ENCODE data around the gene TBL3.
"Not testable (repeated sequence)": the region's sequence is repeated elsewhere in the genome, so short reads cannot be mapped to it uniquely, and the experiment has no call there.

Gene TBL3

DNA sequence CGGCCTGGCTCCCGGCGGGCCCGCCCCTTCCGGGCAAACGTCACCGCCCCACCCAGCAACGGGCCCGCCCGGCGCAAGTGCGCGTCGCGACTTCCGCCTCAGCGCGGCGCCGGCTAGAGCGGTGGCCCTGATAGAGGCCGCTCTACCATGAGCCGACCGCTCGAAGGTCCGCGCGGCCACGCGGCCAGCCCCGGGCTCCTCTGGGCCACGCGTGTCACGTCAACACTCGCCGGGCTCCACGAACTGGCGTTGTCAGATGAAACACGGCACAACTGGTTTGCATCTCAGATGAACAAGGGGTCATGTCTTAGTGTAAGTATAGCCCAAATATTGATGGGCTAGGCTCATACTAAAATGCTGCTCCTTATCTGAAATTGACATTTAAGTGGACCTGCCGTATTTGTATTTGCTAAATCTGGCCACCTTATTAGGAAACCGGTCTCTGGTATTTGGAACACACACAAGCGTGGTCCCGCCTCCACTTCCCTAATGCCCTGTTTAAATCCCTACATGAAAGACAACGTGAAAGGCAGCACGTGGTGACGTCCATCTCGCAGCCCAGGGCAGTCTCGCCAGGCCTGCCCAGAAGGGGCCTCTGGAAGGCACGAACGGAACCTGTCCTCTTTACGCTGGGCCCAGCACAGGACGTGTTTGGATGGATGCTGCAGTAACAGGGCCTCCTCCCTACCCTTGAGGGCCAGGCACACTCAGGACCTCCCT is 38.1 kb downstream of the TBL3 start, which contains the start of gene ZNF598:
Gene ZNF598 (minus strand): TSS at position 31 of the 720 bp plus-strand sequence.
- FAIRE-seq (peak; percentile 80), DNase-seq (ENCODE audit: extremely low spot score, insufficient read length, low read depth) (peak; percentile 96)

DNA sequence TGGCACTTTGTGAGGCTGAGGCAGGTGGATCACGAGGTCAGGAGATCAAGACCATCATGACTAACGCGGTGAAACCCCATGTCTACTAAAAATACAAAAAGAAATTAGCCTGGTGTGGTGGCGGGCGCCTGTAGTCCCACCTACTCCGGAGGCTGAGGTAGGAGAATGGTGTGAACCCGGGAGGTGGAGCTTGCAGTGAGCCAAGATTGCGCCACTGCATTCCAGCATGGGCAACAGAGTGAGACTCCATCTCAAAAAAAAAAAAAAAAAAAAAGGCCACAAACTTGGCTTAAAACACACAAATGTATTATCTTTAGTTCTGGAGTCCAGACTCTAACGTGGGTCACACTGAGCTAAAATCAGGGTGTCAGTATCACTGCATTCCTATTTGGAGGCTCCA is 39.9 kb downstream of the TBL3 start:
- FAIRE-seq; DNase-seq (ENCODE audit: extremely low spot score, insufficient read length, low read depth): not testable (repeated sequence)

DNA sequence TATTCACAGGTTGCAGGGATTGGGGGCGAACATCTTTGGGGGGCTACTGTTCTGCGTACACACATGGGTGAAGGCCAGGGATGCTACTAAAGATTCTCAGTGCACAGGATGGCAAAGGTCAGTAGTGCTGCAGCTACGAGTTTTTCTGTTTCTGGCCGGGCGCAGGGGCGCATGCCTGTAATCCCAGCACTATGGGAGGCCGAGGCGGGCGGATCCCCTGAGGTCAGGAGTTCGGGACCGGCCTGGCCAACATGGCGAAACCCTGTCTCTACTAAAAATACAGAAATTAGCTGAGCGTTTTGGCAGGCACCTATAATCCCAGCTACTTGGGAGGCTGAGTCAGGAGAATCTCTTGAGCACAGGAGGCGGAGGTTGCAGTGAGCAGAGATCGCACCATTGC is 41.7 kb downstream of the TBL3 start:
- no peak for DNase-seq (ENCODE audit: extremely low spot score, insufficient read length, low read depth)
- FAIRE-seq: no peak

DNA sequence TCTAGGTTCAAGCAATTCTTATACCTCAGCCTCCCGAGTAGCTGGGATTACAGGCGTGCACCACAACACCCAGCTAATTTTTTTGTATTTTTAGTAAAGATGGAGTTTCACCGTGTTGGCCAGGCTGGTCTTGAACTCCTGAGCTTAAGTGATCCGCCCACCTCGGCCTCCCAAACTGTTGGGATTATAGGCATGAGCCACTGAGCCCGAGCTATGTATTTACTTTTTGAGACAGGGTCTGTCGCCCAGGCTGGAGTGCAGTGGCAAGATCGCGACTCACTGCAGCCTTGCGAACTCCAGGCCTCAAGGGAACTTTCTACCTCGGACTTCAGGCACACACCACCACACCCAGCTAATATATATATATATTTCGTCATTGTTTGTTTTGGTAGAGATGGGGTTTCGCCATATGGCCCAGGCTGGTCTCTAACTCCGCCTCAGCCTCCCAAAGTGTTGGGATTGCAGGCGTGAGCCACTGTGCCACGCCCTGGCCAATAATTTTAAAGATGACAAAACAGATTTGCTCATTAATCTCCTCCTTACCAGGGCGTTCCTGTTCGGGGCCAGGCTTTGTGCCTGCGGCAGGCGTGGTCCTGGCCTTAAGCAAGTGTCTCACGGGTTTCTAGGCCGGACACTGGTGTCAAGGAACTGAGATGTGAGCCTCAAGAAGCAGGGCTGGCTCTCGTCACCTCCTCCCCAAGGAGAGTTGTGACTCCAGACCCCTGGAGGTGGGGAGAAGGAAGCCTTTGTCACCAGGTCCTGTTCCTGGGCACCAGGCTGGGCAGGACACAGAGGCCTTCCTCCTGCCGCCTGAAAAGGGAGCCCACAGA is 43.5 kb downstream of the TBL3 start:
- DNase-seq (ENCODE audit: extremely low spot score, insufficient read length, low read depth) (no peak), FAIRE-seq (no peak)

DNA sequence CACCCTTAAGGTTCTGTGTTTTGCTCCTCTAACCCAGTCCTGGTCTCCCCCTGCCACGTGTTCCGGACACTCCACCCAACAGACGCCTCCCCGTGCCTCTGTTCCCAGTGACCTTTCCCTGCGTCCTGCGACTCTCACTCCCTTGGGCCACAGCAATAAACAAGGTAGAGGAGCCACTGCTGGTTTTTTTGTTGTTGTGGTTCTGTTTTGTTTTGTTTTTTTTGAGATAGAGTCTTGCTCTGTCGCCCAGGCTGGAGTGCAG is 44.0 kb downstream of the TBL3 start:
- FAIRE-seq (no peak), DNase-seq (ENCODE audit: extremely low spot score, insufficient read length, low read depth) (no peak)

DNA sequence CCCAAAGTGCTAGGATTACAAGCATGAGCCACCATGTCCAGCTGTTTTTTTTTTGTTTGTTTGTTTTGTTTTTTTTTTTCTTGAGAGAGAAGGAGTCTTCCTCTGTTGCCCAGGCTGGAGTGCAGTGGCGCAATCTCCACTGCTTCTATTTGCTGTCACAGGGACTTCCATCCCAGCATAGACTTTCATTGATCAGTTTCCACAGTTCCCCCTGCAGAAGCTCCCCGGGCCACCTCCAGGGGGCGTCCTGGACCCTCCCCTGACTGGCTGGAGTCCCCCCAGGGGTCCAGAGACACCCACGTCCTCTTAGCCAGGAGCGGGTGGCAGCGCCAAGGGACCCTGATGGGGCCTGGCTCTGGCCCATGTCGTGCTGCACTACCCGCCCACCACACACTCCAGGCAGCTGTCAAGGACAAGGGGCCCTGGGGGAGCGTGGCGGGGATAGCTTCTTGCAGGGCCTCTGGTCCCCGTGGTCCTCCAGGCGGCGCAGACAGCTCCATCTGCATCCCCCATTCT is 44.6 kb downstream of the TBL3 start:
- FAIRE-seq (no peak), DNase-seq (ENCODE audit: extremely low spot score, insufficient read length, low read depth) (no peak)

DNA sequence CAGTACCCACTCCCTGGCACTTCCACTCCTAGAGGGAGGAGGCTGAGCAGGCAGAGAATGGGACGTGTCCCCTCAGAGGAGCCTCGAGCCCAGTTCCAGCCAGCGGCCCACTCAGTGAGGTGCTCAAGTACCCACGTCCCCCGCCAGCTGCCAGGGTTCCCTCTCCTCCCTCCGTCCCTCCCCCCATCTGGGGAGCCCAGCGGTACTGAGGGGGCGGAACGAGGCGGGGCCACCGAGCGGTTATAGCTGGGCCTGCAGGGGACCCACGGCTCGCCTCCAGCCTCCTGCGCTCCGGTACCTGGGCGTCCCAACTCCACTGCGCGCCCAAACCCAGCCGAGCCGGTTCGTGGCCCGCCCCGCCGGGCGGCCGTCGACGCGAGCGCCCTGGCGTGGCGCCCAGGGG is 47.7 kb downstream of the TBL3 start, which contains the start of gene NPW:
Gene NPW (plus strand): TSS at position 268 of the 403 bp plus-strand sequence.
- FAIRE-seq: no peak
- DNase-seq (ENCODE audit: extremely low spot score, insufficient read length, low read depth): no peak

DNA sequence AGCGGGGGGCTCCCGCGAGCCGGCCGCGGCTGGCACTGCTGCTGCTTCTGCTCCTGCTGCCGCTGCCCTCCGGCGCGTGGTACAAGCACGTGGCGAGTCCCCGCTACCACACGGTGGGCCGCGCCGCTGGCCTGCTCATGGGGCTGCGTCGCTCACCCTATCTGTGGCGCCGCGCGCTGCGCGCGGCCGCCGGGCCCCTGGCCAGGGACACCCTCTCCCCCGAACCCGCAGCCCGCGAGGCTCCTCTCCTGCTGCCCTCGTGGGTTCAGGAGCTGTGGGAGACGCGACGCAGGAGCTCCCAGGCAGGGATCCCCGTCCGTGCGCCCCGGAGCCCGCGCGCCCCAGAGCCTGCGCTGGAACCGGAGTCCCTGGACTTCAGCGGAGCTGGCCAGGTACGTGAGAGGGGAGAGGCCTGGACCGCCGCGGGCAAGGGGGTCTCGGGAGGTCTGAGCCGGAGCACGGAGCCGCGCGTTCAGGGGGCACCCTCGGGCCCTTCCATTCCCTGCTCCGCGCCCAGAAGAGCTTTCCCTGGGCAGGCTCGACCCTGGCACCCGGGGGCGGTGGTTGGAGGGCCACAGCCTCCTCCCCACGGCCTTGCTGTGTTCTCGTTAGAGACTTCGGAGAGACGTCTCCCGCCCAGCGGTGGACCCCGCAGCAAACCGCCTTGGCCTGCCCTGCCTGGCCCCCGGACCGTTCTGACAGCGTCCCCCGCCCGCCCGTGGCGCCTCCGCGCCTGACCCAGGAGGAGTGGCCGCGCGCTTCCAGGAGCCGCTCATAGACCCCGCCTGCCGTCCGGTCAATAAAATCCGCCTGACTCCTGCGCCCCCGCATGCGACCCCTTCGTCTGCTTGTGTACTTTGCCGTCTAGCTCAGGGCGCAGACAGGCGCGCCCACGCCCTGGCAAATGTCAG is 48.3 kb downstream of the TBL3 start:
- FAIRE-seq: no peak
- no peak for DNase-seq (ENCODE audit: extremely low spot score, insufficient read length, low read depth)

DNA sequence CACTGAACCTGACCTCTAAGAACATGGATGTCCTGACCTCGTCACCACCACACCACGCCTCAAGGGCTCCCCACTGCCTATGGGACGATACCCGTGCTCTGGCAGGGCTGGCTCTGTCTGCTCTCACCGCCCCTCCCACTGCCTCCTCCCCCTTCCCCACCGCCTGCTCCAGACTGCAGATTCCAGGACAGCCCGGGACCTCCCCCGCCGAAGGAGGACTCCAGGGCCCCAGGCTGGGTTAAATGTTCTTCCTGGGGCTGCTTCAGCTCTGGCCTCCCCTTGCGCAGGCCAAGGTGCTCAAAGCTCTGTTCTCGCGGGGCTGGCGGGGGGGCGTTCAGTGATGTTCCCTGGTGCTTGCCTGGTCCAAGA is 50.9 kb downstream of the TBL3 start:
- DNase-seq (ENCODE audit: extremely low spot score, insufficient read length, low read depth) (no peak), FAIRE-seq (no peak)

DNA sequence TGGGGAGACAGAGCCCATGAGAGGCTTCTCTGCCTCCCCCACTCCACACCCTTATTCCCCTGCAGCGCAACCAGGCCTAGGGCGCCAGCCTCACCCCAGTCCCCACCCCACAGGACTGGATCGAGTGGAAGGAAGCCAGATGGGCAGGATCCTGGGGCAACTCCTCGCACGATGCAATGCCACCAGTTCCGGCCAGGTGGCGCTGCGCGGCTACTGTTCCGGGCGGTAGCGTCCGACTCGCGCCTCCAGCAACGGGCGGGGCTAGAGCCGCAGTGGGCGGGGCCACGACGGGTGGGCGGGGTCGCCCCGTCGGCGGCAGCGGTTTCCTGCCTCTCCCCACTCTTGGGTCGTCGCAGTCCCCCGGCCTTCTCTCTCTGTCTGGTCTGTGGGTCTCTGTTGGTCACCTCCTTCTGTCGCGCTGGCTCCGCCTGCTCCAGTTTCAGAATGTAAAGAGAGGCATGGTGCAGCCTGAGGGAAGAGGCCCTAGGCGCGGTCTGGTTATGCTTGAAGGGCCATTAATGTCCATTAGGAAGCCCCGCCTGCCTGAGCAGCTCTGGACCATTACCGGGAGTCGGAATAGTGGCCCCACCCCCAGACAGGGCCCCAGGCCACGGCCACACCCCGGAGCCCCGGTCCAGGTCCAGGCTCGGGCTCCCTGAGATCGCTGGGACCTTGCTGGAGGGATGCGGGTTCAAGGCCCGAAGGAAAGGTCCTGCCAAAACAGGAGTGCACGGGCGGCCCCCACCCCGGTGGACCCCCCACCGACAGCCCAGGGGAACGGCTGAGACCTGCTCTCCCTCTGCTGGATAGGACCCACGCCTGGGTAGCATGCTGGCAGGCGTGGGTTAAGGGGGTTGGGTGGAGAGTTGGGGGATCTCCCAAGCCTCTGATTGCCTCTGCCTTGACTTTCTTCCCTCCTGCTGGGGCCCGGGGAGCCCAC is 51.5 kb downstream of the TBL3 start:
- FAIRE-seq: peak; percentile 95
- peak; percentile 97 for DNase-seq (ENCODE audit: extremely low spot score, insufficient read length, low read depth)

DNA sequence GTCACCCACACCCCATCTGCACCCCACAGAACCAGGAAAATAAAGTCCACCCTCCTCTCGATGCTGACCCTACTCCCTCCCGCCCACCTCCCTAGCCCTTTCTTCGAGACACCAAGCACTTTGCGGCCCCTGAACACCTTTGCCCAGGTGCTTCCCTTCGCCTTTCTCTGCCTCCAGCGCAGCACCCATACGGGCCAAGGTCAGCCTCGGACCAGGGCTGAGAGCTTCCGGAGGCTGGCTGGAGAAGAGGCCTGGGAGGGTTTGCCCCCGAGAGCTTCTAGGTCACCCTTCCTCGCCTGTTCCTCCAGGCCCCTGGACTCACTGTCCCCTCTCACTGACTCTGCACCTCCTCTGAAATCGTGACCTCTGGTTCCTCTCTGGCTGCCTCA is 52.2 kb downstream of the TBL3 start:
- FAIRE-seq (no peak), DNase-seq (ENCODE audit: extremely low spot score, insufficient read length, low read depth) (no peak)

DNA sequence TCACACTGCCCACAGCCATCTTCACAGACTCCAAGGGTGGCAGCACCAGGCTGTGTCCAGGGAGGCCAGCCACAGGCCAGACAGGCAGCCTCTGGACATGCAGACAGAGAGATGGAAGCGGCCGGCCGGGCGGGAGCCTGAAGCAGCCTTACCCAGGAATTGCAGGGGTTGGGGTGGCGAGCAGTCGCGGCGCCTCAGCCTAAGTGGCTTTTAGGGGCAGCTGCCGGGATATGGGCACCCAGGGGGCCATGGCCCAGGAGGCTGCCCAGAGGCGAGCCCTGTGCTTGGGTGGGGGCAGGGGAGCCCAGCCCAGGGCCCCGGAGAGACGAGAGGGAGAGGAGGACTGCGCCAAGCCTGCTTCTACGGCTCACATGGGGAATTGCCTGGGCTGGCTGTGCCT is 53.4 kb downstream of the TBL3 start:
- FAIRE-seq: no peak
- DNase-seq (ENCODE audit: extremely low spot score, insufficient read length, low read depth): no peak

DNA sequence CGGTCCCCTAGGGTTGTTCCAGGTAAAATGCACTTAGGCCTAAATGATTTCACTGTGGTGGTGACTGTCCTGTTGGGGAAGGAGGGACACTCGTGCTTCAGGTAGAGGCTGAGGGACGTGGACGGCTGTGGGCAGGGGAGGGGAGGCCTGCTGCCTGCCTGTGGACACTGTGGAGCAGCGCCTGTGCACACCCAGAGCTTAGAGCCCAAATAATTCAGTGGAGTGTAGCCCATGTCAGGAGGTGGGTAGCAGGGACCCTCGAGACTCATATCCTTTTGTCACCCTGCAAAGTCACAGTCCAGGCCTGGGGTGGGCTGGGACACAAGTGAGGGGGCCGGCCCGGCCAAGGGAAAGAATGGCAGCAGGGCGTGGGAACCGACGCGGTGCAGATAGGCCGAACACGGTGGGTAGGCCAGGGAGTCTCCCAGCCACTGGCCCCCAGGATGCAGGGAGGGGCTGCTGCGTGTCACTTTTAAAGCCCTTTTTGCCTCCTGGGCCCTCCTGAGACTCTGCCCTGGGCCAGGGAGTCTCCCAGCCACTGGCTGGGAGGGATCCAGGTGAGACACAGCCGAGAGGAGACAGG is 54.1 kb downstream of the TBL3 start:
- FAIRE-seq (no peak), DNase-seq (ENCODE audit: extremely low spot score, insufficient read length, low read depth) (no peak)

DNA sequence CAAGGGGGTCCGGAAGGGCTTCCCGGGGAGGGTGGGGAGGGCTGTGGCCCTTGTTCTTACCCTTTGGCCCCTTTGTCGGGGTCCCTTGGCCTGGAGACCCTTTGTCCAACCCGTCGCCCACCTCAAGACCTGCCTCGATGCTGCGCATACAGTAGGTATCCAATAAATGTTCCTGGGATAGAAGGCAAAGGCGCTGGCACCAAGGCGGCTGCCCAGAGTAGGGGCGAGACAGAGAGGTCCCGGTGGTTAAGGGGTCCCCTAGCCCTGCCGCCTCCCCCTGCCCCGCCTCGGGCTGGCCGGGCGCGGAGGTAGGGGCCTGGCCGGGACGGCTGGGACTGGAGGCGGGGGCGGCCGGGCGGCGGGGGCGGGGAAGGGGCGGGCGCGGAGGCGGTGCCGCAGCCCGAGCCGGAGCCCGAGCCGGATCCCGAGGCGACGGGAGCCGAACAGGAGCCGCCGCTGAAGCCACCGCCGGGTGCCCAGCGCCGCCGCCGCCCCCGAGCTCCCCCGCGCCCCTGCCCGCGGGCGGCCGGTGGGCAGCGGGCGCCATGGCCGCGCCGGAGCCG is 54.7 kb downstream of the TBL3 start, which contains the start of gene NHERF2:
Gene NHERF2 (plus strand): TSS at position 442 of the 563 bp plus-strand sequence. CDS start 104 bp downstream, at position 546.
- FAIRE-seq: no peak
- no peak for DNase-seq (ENCODE audit: extremely low spot score, insufficient read length, low read depth)

DNA sequence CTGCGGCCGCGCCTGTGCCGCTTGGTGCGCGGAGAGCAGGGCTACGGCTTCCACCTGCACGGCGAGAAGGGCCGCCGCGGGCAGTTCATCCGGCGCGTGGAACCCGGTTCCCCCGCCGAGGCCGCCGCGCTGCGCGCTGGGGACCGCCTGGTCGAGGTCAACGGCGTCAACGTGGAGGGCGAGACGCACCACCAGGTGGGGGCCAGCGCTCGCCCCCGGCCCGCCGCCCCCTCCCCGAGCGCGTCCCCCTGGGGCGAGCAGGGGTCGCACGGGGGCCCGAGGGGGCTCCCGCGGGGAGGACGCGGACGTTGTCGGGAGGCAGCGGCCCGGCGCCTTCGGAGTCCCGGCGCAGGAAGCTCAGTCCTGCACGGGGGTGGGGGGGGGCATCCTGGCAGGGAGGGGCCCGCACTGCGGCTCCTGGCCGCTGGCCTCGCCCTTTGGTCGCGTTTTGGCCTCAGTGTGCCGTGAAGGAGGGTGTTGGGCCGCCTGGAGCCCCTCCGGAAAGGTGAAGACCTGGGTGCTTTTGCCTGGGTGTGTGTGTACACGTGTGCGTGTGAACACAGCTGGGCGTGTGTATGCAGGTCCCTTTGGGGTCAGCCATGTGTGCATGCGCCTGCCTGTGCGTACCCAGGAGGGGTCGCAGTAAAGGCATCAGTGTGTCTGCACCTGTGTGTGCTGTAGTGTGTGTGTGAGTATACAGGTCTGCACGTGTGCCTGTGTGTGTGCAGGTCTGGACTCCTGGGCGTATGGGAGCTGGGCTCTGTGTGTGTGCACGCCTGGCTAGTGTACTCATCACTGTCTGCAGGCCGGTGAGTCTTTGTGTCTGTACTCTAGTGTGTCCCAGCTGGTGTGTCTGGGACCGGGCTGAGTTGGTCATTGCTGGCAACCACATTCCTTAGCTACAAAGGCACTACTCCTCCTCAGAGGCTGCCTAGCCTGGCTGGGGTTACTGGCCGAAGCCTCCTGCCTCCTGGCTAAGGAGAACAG is 55.5 kb downstream of the TBL3 start:
- no peak for FAIRE-seq
- no peak for DNase-seq (ENCODE audit: extremely low spot score, insufficient read length, low read depth)

DNA sequence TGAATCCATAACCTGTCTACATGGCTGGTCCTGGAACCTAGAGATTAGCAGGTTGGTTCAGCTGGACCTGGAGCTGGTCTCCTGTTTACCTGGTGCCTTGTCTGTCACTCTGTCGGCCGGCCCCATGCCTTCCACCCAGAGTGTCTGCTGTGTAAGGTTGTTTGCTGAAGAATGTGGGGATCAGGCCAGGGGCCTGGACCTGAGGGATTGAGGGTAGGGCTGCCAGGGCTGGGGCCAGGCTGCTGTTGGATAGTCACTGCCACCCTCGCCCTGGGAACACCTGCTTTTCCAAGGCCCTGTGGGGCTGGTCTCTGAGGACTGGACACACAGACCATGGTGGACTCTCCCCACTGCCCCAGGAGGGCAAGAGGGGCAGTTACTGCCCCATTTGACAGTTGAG is 56.3 kb downstream of the TBL3 start:
- FAIRE-seq: no peak
- DNase-seq (ENCODE audit: extremely low spot score, insufficient read length, low read depth): no peak

DNA sequence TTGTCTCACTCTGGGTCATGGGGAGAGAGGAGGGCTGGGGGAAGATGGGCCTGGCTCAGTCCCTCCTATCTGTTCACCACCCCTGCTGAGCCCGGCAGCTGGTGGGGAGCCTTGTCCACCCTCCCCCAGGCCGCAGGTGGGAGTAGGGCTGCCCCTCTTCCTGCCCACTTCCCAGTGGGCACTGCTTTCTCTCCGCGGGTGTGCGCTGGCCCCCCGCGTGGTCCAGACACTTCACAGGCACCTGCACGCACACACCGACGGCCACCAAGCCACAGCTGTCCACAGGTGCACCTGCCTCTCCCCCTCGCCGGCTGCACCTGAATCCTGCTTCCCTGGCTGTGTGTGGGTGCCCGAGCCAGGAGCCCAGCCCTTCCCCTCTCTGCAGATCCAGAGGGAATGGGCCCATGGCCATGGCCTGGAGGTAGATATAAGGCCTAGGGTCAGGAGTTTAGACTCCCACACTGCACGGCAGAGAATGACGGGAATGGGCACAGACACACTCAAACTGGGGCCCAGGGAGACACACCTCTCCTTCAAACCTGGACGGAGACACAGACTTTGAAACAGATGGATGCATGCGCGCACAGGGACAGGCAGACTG is 56.9 kb downstream of the TBL3 start:
- FAIRE-seq (no peak), DNase-seq (ENCODE audit: extremely low spot score, insufficient read length, low read depth) (no peak)

Measured in GM18507 (cell line).